Frontal cortex (tissue), 4 donors: Measurements from ENCODE around the gene GPATCH2L. TPM values are rescaled to one million over a fixed set of nuclear protein-coding genes. Genes with fewer than 3 reads are reported as not detected.

ENCODE experiments used
- DNase-seq, 2 donors: peaks; one replicate each; pipeline ENCODE4 v3.0.0; 2012; ENCODE audit warnings: low spot score in 2 of 2
- FAIRE-seq: peaks from 2 replicates; lab custom pipeline; 2012; peaks lifted over from hg19 to GRCh38; lab: Jason Lieb, UNC
- total RNA-seq: library from RNA; depleted of rRNA; stranded (reverse); fragments of >200 nt; gene quantifications from one replicate; pipeline ENCODE4 v1.2.3, GENCODE V29; 2014
- donor health status: control.
- donor health status: control.
- donor health status: control.

The GPATCH2L gene
- total RNA-seq, 1 donor from 2014 or later = 83.2 TPM

DNA sequence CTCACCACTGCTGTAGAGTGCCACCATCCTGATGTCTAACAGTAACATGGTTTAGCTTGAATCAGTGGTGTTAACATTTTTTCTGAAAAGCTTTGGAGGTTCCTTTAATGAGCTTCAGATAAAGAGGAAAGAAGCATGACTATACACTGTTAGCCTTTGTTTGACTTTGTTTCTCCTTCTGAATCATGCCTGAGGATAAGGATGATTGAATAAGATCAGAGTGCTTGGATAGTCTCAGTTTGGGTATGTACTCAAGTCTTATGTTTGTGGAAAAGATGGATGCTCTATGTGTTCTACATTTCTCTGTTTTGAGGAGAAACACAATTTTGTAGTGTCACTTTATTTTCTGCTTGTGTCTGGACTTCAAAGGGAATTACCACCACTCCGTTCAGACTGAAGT lies 42.0 kb downstream of the GPATCH2L start:
- FAIRE-seq = no peak
- no peak for DNase-seq

DNA sequence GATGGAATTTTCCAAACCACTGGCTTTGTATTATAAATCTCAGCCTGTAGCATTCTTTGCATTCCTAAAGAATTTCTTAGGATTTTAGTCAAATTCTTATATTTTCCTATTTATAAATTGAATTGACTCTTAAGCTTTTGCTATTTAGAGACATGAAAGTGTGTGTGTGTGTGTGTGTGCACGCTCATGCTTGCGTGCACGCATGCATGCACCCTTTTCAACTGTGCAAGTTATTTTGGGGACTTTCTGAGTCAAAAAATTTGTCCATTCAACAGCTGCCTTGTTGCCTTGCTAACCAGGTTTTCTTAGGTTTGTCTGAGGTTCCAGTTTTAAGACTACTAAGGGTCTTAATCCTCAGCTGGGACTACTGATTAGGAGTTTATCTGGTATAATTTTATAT lies 42.6 kb downstream of the GPATCH2L start:
- FAIRE-seq = no peak
- no peak for DNase-seq

DNA sequence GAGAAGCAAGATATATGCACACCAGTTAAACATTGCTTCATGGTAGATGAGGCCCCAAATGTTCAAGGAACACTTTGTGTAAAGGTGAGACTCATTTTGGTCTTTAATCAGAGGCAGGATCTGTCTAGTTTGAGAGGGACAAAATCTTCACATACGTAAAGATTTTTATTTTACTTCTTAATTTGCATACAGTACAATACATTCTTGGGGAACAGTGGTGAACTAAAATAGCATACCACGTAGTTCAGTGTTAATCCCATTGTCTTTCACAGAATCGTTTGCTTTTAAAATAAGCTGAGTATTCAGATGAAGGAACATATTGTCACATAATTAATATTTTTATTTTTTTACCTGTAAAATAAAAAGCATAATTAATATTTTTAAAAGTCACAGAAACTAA lies 43.3 kb downstream of the GPATCH2L start:
- no peak for FAIRE-seq
- no peak for DNase-seq

DNA sequence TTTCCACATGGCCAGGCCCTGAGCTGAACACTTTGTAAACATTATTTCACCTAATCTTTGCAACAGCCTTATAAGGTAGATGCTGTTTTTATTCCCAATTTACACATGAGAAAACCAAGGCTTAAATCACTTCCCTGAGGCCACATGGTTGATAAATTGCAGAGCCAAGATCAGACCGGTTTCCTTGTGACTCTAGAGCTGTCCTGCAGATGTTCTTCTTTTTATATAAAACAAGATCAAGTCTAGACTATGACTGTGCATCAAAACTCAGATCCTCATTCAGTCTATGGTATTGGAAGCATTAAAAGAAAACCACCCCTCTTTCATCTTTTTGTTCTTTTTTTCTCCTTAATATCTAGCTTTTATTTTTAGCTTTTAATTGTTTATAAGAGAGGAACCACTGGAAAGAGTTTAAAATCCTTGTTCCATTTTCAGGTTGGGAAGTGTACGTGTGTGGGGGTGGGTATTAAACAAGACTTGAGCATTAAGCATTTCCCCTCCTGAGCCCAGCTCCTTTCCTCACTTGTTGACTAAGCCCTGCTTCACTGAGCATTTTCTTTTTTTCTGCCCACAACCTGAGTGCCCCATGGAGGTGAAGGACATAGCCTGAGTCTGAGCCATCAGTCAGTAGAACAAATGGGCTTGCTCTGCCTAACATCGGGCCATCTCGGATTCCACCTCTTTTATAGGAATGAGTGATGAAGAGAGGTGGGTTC lies 45.4 kb downstream of the GPATCH2L start:
- FAIRE-seq (no peak), DNase-seq (no peak)

DNA sequence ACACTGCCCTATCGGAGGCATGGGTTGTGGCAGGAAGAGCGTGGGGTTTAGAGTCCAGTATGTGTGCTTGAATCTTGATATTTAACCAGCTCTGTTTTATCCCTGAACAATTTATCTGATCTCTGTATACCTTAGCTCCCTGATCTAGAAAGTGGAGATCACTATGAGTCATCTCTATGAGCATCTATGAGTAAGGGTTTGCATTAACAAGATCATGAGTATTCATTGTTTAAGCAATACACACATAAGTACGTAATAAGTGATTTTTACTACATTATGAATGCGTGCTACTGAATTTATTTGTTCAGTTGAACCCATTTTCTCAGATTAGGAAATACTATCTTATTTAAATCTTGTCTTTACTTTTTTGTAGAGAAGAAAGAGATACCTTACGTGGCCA lies 49.4 kb downstream of the GPATCH2L start:
- DNase-seq = no peak
- no peak for FAIRE-seq

GRCh38 chr14:76203086-76204001 lies 51.6 kb downstream of the GPATCH2L start:
- DNase-seq (peak in 1 of 2 donors; percentile 8), FAIRE-seq (no peak)

GRCh38 chr14:76204461-76205230 lies 52.9 kb downstream of the GPATCH2L start:
- DNase-seq = no peak
- FAIRE-seq = no peak

DNA sequence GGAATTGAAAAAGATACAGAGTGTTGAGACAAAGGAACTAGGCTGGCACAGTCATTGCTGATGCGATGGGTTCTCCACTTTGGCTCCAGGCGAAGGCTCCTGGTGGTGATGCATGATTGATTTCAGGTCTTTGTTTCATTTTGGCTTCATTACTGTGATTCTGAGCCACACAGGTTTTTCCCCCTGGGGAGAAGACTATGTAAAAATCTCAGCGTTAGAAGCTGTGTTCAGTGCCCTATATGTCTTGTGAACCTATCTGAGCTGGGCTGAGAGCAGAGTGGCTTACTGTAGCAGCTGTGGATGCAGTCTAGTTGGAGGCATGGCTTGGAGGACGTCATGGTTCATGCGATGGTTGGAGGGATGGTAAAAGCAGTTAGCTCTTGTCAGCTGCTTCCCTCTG lies 54.0 kb downstream of the GPATCH2L start:
- DNase-seq (no peak), FAIRE-seq (no peak)

GRCh38 chr14:76208340-76208739 lies 56.6 kb downstream of the GPATCH2L start:
- FAIRE-seq (no peak), DNase-seq (no peak)

- FAIRE-seq = no peak
These were observed 60.5 kb downstream of the GPATCH2L start for GRCh38 chr14:76212242-76212641.

GRCh38 chr14:76217179-76217578 lies 65.5 kb downstream of the GPATCH2L start:
- DNase-seq (no peak), FAIRE-seq (no peak)

More at GRCh38 chr14:76212242-76212641, 60.5 kb downstream of the GPATCH2L start:
- no peak for DNase-seq

- FAIRE-seq (no peak), DNase-seq (no peak)
These were observed 66.9 kb downstream of the GPATCH2L start for GRCh38 chr14:76218662-76219061.

DNA sequence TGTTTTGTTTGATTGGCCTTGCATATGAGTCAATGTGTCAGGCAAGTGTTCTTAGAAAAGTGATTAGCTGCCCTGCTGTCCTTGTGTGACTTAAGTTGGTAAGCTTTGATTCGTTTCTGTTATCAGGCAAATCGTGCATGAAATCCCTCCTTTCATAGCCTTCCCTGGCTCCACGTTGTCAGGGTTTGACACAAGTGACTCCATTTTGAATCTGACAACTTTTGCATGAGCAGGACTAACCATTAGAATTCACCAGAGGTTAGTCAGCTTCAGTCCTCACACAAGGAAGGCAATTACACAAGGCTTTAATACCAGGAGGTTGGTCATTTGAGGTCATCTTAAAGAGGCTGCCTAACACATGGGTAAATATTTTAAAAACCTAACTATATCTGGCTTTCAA lies 68.2 kb downstream of the GPATCH2L start:
- DNase-seq (no peak), FAIRE-seq (no peak)

DNA sequence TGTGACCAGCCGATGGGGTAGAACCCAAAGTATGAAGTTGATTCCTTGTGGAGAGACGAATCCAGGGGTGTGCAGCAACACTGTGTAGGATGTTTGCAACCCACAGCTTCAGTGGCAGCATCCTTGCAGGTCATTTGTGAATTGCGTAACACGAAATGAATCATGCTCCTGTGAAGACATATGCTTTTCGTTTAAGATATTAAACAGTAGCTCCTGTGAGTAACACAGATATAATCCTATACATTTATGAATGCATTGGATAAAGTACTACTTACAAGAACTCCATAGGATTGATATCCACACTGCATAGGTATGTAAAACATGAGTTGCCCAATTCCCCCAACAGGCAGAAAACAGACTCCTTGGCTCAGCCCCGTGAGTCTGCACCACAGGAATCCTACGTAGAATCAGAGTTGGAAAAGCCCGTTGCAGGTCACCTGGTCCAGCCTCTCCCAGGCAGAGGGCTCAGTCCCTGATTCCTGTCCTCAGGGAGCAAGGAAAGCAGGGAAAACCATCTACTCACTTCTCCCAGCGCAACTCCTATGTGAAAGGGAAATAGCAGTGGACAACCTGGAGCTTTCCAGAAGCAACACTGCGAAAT lies 75.8 kb downstream of the GPATCH2L start:
- DNase-seq (no peak), FAIRE-seq (no peak)

DNA sequence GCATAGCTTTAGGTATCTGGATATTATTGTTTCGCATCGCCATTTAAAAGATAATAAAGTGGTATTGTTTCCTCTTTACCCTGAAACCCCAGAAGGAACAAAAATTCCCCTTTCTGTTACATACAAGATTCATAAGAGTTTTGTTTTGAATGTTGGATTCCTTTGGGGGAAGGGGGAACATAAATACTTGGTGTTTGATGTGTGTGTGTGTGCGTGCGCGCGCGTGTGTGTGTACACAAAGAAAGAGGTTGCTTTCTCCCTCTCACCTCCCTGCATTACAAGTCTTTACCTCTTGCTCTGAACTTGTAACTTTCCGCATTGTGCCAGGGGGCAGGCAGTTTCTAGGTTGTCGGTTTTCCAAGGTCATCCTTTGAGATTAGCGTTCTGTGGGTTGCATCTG lies 76.4 kb downstream of the GPATCH2L start:
- no peak for DNase-seq
- FAIRE-seq = no peak

GRCh38 chr14:76232800-76233199 lies 81.1 kb downstream of the GPATCH2L start:
- DNase-seq (no peak), FAIRE-seq (no peak)

DNA sequence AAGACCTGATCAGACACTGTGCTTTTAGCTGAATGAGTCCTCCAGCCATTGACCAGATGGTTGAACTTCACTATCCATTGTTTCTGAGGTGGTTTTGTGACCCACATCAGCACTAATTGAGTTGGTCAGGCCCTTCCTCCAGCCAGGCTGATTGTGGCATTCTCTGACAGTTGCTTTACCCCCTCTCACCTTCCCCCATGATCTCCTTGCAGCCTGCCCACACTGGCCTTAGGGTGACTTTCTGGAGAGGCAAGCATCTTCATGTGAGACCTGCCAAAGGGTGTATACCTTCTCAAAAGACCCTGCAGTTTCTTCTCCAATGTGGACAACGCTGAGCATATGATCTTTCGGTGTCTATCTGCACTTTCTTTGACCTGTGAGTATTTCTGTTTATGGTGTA lies 83.9 kb downstream of the GPATCH2L start:
- no peak for DNase-seq
- FAIRE-seq = no peak

DNA sequence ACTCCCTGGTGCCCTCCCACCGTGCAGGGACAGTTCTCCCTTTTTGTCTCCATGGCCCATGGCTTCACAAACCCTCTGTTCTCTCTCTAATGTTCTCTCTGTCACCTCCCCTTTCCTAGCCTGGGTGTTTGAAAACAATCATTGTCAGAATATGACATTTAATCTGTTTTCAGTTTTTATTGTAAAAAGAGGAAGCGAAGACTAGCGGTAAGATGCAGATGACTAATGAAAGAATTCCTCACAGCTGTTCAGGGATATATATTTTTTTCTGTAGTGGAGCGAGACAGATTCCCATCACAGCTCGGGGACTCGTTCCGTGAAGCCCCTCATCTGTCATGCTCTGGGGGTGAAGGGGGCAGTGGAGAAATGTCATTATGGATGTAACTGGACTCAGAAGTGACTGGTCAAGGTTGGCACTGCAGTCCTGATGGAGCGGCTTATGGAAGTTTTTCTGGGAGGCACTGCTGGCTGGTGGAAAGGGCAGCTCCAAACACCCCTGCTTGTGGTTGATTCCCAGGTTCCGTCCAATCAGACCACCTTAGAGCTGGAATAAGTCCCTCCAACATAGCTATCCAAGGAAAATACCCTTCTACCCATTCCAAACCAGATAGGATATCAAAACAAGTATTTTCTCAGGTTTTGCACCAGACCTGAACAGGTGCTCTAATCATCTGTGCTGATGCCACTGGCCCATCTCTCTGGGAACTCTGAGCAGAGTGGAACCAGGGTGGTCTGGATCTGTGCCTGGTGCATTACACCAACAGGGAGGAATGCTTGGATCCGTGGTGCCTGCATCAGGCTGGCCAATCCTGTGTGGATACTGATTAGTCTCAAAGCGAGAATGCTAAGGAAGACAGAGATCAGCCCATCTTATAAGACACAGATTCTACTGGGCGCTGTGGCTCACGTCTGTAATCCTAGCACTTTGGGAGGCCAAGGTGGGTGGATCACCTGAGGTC lies 84.7 kb downstream of the GPATCH2L start:
- FAIRE-seq (no peak), DNase-seq (no peak)
